ENCODE data around the gene POLK. TPM values are rescaled to one million over a fixed set of nuclear protein-coding genes. Genes with fewer than 3 reads are reported as not detected.

POLK gene
- total and polyA plus RNA-seq, 2 of the 8 experiments (the other 6 are each of a cell fraction or from before 2014, with no cell fraction given), result 2.0 to 9.0 TPM

- no peak overlapping the region for H3K56ac ChIP-seq (replicated peaks; ENCODE audit: insufficient read length, low read depth, low read length)
- H3K9ac ChIP-seq (replicated peaks in 1 of 4; ENCODE audit: extremely low read depth in 1 of 4, low read depth in 3 of 4, low read length in 3 of 4), result no peak overlapping the region
- H3K23me2 ChIP-seq (ENCODE audit: low read depth, low read length), result no peaks in the 10 kb centered on the region
- H3K4me1 ChIP-seq (replicated peaks in 1 of 4; ENCODE audit: control insufficient read depth in 3 of 4, insufficient read depth in 4 of 4, low read length in 3 of 4), result no peaks in the 10 kb centered on the region
- H3K14ac ChIP-seq (ENCODE audit: insufficient read length), result no peak overlapping the region
- H2BK12ac ChIP-seq (ENCODE audit: low read depth, low read length), result no peak overlapping the region
- POLR2A ChIA-PET (ENCODE audit: partially characterized antibody), result no interaction called here
- no peak overlapping the region for H4K8ac ChIP-seq (ENCODE audit: extremely low read depth, insufficient read depth, low read length)
- H3K4me3 ChIP-seq (ENCODE audit: extremely low read depth in 1 of 4, insufficient read depth in 2 of 4, low read depth in 3 of 4, low read length in 4 of 4), result no peak overlapping the region
- DNase-seq (ENCODE audit: low read depth in 1 of 2, low spot score in 2 of 2), result no peak
- no peak for FAIRE-seq
- H4K91ac ChIP-seq (replicated peaks; ENCODE audit: insufficient read length, low read length), result no peak overlapping the region
- no peak overlapping the region for H3K23ac ChIP-seq (ENCODE audit: insufficient read length)
- H2BK15ac ChIP-seq (ENCODE audit: low read length), result no peak overlapping the region
- no peaks in the 10 kb centered on the region for H3K79me2 ChIP-seq (ENCODE audit: control insufficient read depth in 1 of 2, insufficient read depth in 2 of 2, low read length in 2 of 2)
- 84% methylated on average over 3 of the region's 3 CpGs; no CpG with 5 or more reads in 1 of the 2 experiments for WGBS, 2 experiments (ENCODE audit: extremely low coverage in 1 of 2, insufficient coverage in 1 of 2, insufficient read length in 1 of 2, insufficient replicate concordance in 2 of 2, low coverage in 1 of 2, low lambda C conversion rate in 2 of 2, missing lambda C conversion rate in 1 of 2)
- peaks cover 0 to 6% (median 0%) of the 10 kb centered on the region in 4 experiments; a peak in 1 of 8 replicates for H3K36me3 ChIP-seq (ENCODE audit: control insufficient read depth in 2 of 4, insufficient read depth in 4 of 4, low read length in 3 of 4)
- no peak overlapping the region for H2BK5ac ChIP-seq (ENCODE audit: low read depth, low read length)
- no peak overlapping the region for H2BK120ac ChIP-seq (replicated peaks; ENCODE audit: low read depth, low read length)
- no peak overlapping the region for H3K4me2 ChIP-seq (ENCODE audit: insufficient read depth in 1 of 2, low read depth in 2 of 2, low read length in 2 of 2)
- no peaks in the 10 kb centered on the region for H3K79me1 ChIP-seq (ENCODE audit: low read depth, low read length)
- no peak overlapping the region for H2BK20ac ChIP-seq (ENCODE audit: low read length)
- H3K27ac ChIP-seq (ENCODE audit: low read depth, low read length), result no peak overlapping the region
- no peaks in the 10 kb centered on the region for H4K20me1 ChIP-seq (replicated peaks in 1 of 2; ENCODE audit: control insufficient read depth in 1 of 2, insufficient read depth in 2 of 2, low read length in 2 of 2)
- no peak overlapping the region for H4K5ac ChIP-seq (ENCODE audit: insufficient read length, low read depth, low read length)
- TF ChIP-seq GTF2F1 (IDR thresholded peaks at IDR 0.05; ENCODE audit: borderline replicate concordance, low read depth, low read length), result no peak
- no peak for TF ChIP-seq BACH1 (IDR thresholded peaks at IDR 0.05; ENCODE audit: low read length)
- TF ChIP-seq CEBPB (IDR thresholded peaks at IDR 0.05; ENCODE audit: low read depth, low read length), result no peak
- TF ChIP-seq JUND (IDR thresholded peaks at IDR 0.05; ENCODE audit: low read length), result no peak
- TF ChIP-seq MAX (IDR thresholded peaks at IDR 0.05), result no peak
- TF ChIP-seq NANOG (IDR thresholded peaks at IDR 0.05; ENCODE audit: insufficient read depth, low read depth, low read length, poor library complexity, severe bottlenecking), result no peak
- TF ChIP-seq ZNF274 (IDR thresholded peaks at IDR 0.05; ENCODE audit: borderline replicate concordance, extremely low read depth, low read length), result no peak
- CTCF ChIA-PET (ENCODE audit: partially characterized antibody), result no interaction called here
- H3K9me3 ChIP-seq (ENCODE audit: insufficient read depth in 2 of 2, low read depth in 1 of 2, low read length in 1 of 2), result no peaks in the 10 kb centered on the region
- H3K18ac ChIP-seq (ENCODE audit: extremely low read depth, low read length), result no peak overlapping the region
- H3K4ac ChIP-seq (replicated peaks; ENCODE audit: insufficient read length, low read depth, low read length), result no peak overlapping the region
- H2AK5ac ChIP-seq (ENCODE audit: low read depth, low read length), result no peak overlapping the region
- H3K27me3 ChIP-seq (replicated peaks in 1 of 4; ENCODE audit: control insufficient read depth in 3 of 4, extremely low read depth in 1 of 4, insufficient read depth in 3 of 4, low read length in 3 of 4), result no peaks in the 10 kb centered on the region
- no peak overlapping the region for H2AFZ ChIP-seq (ENCODE audit: low read length)
These were observed 36.1 kb downstream of the POLK start for GRCh38 chr5:75547812-75548211.
